ENCODE results near the gene TRIM2.

DNA sequence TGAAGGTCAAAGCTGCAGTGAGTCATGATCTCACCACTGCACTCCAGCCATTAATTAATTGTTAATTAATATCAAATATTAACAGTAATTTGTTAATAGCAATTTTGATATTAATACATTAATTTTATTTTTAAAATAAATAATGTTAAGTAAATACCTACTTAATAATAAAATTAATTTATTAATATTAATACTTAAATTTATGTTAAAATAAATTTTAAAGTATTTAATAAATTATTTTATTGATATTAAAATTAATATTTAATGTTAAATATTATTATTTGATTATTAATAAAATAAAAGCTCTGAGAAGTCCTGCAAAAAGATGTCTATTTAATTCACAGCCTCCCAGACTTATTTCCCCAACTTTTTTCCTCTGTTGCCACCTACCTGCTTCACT lies 25.1 kb upstream of the TRIM2 start:
- TF ChIP-seq, protein P1, sequence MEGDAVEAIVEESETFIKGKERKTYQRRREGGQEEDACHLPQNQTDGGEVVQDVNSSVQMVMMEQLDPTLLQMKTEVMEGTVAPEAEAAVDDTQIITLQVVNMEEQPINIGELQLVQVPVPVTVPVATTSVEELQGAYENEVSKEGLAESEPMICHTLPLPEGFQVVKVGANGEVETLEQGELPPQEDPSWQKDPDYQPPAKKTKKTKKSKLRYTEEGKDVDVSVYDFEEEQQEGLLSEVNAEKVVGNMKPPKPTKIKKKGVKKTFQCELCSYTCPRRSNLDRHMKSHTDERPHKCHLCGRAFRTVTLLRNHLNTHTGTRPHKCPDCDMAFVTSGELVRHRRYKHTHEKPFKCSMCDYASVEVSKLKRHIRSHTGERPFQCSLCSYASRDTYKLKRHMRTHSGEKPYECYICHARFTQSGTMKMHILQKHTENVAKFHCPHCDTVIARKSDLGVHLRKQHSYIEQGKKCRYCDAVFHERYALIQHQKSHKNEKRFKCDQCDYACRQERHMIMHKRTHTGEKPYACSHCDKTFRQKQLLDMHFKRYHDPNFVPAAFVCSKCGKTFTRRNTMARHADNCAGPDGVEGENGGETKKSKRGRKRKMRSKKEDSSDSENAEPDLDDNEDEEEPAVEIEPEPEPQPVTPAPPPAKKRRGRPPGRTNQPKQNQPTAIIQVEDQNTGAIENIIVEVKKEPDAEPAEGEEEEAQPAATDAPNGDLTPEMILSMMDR (IDR thresholded peaks at IDR 0.05): no peak
- no peak for TF ChIP-seq POLR2A (IDR thresholded peaks at IDR 0.05)

All from lower leg skin (tissue), 3 donors.